ENCODE results near the gene SUSD2.

DNA sequence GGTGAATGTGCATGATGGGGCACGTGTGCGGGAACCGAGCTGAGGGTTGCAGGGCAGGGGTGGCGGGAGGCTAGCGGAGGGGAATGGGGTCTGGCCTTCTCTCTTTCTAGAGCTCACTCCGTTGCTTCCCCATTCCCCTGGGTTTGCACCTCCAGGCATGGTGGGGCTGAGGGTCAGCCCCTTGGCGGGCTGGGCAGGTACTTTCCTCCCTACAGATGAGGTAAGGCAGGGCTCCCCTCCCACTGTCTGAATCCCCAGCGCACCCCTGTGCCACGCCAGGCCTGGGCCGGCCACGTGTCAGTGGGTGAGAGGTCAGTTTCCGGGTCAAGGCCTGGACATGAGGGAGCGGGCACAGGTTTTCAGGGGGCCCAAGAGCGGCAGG is 8.9 kb downstream of the SUSD2 start:
- no peak for TF ChIP-seq EP300 (IDR thresholded peaks at IDR 0.05)
- TF ChIP-seq, protein P1, sequence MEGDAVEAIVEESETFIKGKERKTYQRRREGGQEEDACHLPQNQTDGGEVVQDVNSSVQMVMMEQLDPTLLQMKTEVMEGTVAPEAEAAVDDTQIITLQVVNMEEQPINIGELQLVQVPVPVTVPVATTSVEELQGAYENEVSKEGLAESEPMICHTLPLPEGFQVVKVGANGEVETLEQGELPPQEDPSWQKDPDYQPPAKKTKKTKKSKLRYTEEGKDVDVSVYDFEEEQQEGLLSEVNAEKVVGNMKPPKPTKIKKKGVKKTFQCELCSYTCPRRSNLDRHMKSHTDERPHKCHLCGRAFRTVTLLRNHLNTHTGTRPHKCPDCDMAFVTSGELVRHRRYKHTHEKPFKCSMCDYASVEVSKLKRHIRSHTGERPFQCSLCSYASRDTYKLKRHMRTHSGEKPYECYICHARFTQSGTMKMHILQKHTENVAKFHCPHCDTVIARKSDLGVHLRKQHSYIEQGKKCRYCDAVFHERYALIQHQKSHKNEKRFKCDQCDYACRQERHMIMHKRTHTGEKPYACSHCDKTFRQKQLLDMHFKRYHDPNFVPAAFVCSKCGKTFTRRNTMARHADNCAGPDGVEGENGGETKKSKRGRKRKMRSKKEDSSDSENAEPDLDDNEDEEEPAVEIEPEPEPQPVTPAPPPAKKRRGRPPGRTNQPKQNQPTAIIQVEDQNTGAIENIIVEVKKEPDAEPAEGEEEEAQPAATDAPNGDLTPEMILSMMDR (IDR thresholded peaks at IDR 0.05), result no peak
- TF ChIP-seq CHD2 (IDR thresholded peaks at IDR 0.05; ENCODE audit: low read length, partially characterized antibody), result no peak
- TF ChIP-seq POLR2AphosphoS2 (conservative IDR thresholded peaks at IDR 0.05; ENCODE audit: low read length), result no peak
- no peak for TF ChIP-seq RFX5 (IDR thresholded peaks at IDR 0.05)

All from A549 (cell line).